ENCODE measurements around the gene MAP1A. TPM values are rescaled to one million over a fixed set of nuclear protein-coding genes. Genes with fewer than 3 reads are reported as not detected.

MAP1A gene
- total and polyA plus RNA-seq, 2 donors (not counting 3 experiments of a cell fraction or from before 2014, with no cell fraction given): 0.68 to 4.8 TPM

DNA sequence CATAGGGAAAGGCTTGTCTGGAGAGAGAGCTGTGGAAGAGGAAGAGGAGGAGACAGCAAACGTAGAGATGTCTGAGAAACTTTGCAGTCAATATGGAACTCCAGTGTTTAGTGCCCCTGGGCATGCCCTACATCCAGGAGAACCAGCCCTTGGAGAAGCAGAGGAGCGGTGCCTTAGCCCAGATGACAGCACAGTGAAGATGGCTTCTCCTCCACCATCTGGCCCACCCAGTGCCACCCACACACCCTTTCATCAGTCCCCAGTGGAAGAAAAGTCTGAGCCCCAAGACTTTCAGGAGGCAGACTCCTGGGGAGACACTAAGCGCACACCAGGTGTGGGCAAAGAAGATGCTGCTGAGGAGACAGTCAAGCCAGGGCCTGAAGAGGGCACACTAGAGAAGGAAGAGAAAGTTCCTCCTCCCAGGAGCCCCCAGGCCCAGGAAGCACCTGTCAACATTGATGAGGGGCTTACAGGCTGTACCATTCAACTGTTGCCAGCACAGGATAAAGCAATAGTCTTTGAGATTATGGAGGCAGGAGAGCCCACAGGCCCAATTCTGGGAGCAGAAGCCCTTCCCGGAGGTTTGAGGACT, 6.9 kb downstream of the MAP1A start:
- Histone ChIP-seq H4K20me1 (replicated peaks; ENCODE audit: control insufficient read depth, extremely low read depth, insufficient read depth, low read length) (no peaks in the 10 kb centered on the region), H3K27me3 (ENCODE audit: control insufficient read depth in 2 of 2, insufficient read depth in 2 of 2, low read length in 2 of 2) (no peaks in the 10 kb centered on the region), H2AFZ (ENCODE audit: low read depth, low read length) (no peak overlapping the region), H3K9me1 (replicated peaks; ENCODE audit: control insufficient read depth, extremely low read depth, insufficient read depth, low read length) (no peaks in the 10 kb centered on the region), H3K27ac (ENCODE audit: insufficient read depth, low read depth, low read length) (no peak overlapping the region), H3K79me2 (ENCODE audit: control insufficient read depth, insufficient read depth, low read length) (no peaks in the 10 kb centered on the region), H3K4me2 (ENCODE audit: insufficient read depth, low read length) (no peak overlapping the region), H3K4me1 (ENCODE audit: control insufficient read depth, extremely low read depth, insufficient read depth, low read length) (no peaks in the 10 kb centered on the region), H3K36me3 (ENCODE audit: control insufficient read depth in 2 of 2, extremely low read depth in 1 of 2, insufficient read depth in 2 of 2, low read length in 2 of 2) (no peaks in the 10 kb centered on the region), H3K4me3 (replicated peaks in 1 of 3; ENCODE audit: insufficient read depth in 1 of 3, low read depth in 1 of 3, low read length in 3 of 3) (no peak overlapping the region), H3K9me3 (replicated peaks; ENCODE audit: control insufficient read depth, insufficient read depth, low read length) (no peaks in the 10 kb centered on the region), H3K9ac (replicated peaks; ENCODE audit: extremely low read depth, insufficient read depth, low read length) (no peak overlapping the region)
- FAIRE-seq (no peak), DNase-seq (ENCODE audit: low read depth, low spot score) (no peak)
- BruUV-seq (replicated peaks): no TSS peak
- no peak for TF ChIP-seq JUN (IDR thresholded peaks at IDR 0.05; ENCODE audit: borderline replicate concordance, insufficient read depth, insufficient read length, low read depth)
- no peak for TF ChIP-seq POLR2A (IDR thresholded peaks at IDR 0.05; ENCODE audit: low read depth, low read length)
- TF ChIP-seq, protein P1, sequence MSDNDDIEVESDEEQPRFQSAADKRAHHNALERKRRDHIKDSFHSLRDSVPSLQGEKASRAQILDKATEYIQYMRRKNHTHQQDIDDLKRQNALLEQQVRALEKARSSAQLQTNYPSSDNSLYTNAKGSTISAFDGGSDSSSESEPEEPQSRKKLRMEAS (IDR thresholded peaks at IDR 0.05; ENCODE audit: insufficient read depth, insufficient read length): no peak
- no peak for TF ChIP-seq GATA2 (IDR thresholded peaks at IDR 0.05; ENCODE audit: insufficient read depth, insufficient read length, low read depth, low read length)
- TF ChIP-seq POLR2AphosphoS5 (IDR thresholded peaks at IDR 0.05; ENCODE audit: insufficient read depth, low read depth, low read length): no peak
- no peak for TF ChIP-seq MYC (IDR thresholded peaks at IDR 0.05; ENCODE audit: low read depth, low read length)
- no peak for TF ChIP-seq CTCF (IDR thresholded peaks at IDR 0.05; ENCODE audit: extremely low read depth in 1 of 2, insufficient read depth in 1 of 2, low read depth in 1 of 2, low read length in 2 of 2)
- TF ChIP-seq FOS (IDR thresholded peaks at IDR 0.05; ENCODE audit: borderline replicate concordance, insufficient read depth, low read length): no peak
- TF ChIP-seq EZH2 (IDR thresholded peaks at IDR 0.05; ENCODE audit: borderline replicate concordance, low read depth, low read length, severe bottlenecking): no peak
- CTCF ChIA-PET: interaction anchor here (0.9 to 2.2 kb wide), 2 partner anchors 10 to 83 kb away, joined by 3 to 21 read pairs; no protein-coding TSS in a partner anchor
- dilution Hi-C loops (cut with MboI; ENCODE audit: extremely low pct_ligation_motif_present, low sequenced_read_pairs): no loop called here
- POLR2A ChIA-PET: no interaction called here
- intact Hi-C loops (cut with micrococcal nuclease): no loop called here

All from endothelial cell of umbilical vein (primary cell).